ENCODE results near the gene CDC123. TPM values are rescaled to one million over a fixed set of nuclear protein-coding genes. Genes with fewer than 3 reads are reported as not detected.

Gene CDC123
- total and polyA plus RNA-seq, 7 donors = 29.1 to 103 (median 41.2) TPM

GRCh38 chr10:12252882-12253546, 57.0 kb downstream of the CDC123 start:
- no peak for TF ChIP-seq CTCF (IDR thresholded peaks at IDR 0.05)
- no peaks in the 10 kb centered on the region for H3K27me3 ChIP-seq (ENCODE audit: insufficient read depth in 3 of 3, low read length in 2 of 3)
- no peaks in the 10 kb centered on the region for H3K4me1 ChIP-seq
- WGBS, 3 donors = 90 to 93% (median 92%) methylated on average over 13 of the region's 13 CpGs
- DNase-seq = no peak
- intact Hi-C loops (cut with DNase I) = no loop called here
- ATAC-seq = no peak
- H3K9me3 ChIP-seq = no peaks in the 10 kb centered on the region
- H3K4me3 ChIP-seq = no peak overlapping the region
- peaks cover 0 to 34% of the 10 kb centered on the region in 2 donors for H3K36me3 ChIP-seq (ENCODE audit: insufficient read depth in 1 of 2, low read depth in 1 of 2)
- no peak overlapping the region for H3K27ac ChIP-seq

- ATAC-seq = no peak
- no peak for DNase-seq
- intact Hi-C loops (cut with DNase I) = no loop called here
- Histone ChIP-seq H3K36me3 (ENCODE audit: insufficient read depth in 1 of 2, low read depth in 1 of 2) (peaks cover 0 to 14% of the 10 kb centered on the region in 2 donors), H3K9me3 (no peaks in the 10 kb centered on the region), H3K4me1 (no peaks in the 10 kb centered on the region), H3K4me3 (no peak overlapping the region), H3K27ac (no peak overlapping the region), H3K27me3 (ENCODE audit: insufficient read depth in 3 of 3, low read length in 2 of 3) (no peaks in the 10 kb centered on the region)
- 50 to 69% (median 64%) methylated on average over 1 of the region's 1 CpG for WGBS, 3 donors
- TF ChIP-seq CTCF (IDR thresholded peaks at IDR 0.05) = no peak
These were observed 59.1 kb downstream of the CDC123 start for GRCh38 chr10:12255048-12255447.

- Histone ChIP-seq H3K4me3 (no peak overlapping the region), H3K27me3 (ENCODE audit: insufficient read depth in 3 of 3, low read length in 2 of 3) (no peaks in the 10 kb centered on the region), H3K27ac (no peak overlapping the region), H3K4me1 (no peaks in the 10 kb centered on the region), H3K36me3 (ENCODE audit: insufficient read depth in 1 of 2, low read depth in 1 of 2) (no peaks in the 10 kb centered on the region), H3K9me3 (no peaks in the 10 kb centered on the region)
- ATAC-seq = no peak
- intact Hi-C loops (cut with DNase I) = loop anchor here in 1 of 2 donors (5.0 to 10.0 kb wide), 2 partner anchors 447 to 835 kb away; no protein-coding TSS in a partner anchor
- WGBS, 3 donors = 85 to 98% (median 87%) methylated on average over 4 of the region's 4 CpGs
- DNase-seq = no peak
- no peak for TF ChIP-seq CTCF (IDR thresholded peaks at IDR 0.05)
These were observed 64.0 kb downstream of the CDC123 start for GRCh38 chr10:12259988-12260387.

GRCh38 chr10:12262278-12262981, 66.4 kb downstream of the CDC123 start:
- Histone ChIP-seq H3K4me1 (no peaks in the 10 kb centered on the region), H3K4me3 (no peak overlapping the region), H3K27ac (no peak overlapping the region), H3K36me3 (ENCODE audit: insufficient read depth in 1 of 2, low read depth in 1 of 2) (no peaks in the 10 kb centered on the region), H3K27me3 (ENCODE audit: insufficient read depth in 3 of 3, low read length in 2 of 3) (no peaks in the 10 kb centered on the region), H3K9me3 (no peaks in the 10 kb centered on the region)
- intact Hi-C loops (cut with DNase I) = loop anchor here in 1 of 2 donors (5.0 to 10.0 kb wide), 2 partner anchors 445 to 832 kb away; no protein-coding TSS in a partner anchor
- no peak for TF ChIP-seq CTCF (IDR thresholded peaks at IDR 0.05)
- WGBS, 3 donors = 78 to 90% (median 81%) methylated on average over 3 of the region's 3 CpGs
- no peak for ATAC-seq
- no peak for DNase-seq
